HG03108 (cell line): ENCODE data around the gene MGMT.

ENCODE experiments used
- ATAC-seq: cut with Tn5 transposase; IDR thresholded peaks from one replicate; pipeline ENCODE4 v1.9.1; 2021; ENCODE audit warnings: moderate library complexity; ENCODE audit not compliant: unreplicated experiment

MGMT gene

GRCh38 chr10:129768437-129769355, 301.7 kb downstream of the MGMT start:
- ATAC-seq: no peak

- no peak for ATAC-seq
Observed at GRCh38 chr10:129769381-129770116, 302.5 kb downstream of the MGMT start.

DNA sequence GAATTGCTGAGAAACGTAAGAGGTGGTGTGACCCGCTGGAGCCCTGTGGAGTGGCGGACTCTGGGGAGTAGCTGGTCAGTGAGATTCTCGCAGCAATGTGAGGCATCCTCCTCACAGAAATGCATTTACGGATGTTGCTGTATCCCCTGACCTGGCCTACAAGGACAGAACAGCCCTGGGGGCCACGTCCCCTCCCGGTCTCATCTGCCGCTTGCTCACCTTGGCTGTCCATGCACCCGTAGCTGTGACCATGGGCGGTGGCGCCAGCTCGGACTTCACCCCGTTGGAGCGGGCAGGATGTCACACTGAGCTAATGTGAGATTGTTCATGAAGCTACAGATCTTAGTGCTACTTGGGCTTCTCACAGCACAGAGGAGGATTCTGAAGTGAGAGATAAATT, 303.2 kb downstream of the MGMT start:
- no peak for ATAC-seq

DNA sequence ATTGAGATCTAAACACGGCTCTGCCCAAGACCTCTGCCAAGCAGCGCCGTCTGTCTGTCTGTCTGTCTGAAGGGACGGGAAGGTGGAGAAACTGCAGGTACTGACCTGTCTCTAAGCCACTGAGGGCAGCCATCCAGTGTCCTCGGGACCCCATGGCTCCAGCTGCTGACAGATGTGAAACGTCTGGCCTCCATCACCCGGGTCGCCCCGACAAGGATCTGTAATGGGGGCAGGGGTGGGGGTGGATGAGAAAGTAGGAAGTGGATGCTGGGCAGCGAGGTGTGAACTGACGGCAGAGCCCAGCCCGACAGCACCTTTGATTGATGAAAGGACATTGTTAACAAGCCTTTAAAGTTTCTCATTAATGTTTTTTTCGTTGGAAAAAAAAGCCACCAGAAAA, 304.0 kb downstream of the MGMT start:
- no peak for ATAC-seq

DNA sequence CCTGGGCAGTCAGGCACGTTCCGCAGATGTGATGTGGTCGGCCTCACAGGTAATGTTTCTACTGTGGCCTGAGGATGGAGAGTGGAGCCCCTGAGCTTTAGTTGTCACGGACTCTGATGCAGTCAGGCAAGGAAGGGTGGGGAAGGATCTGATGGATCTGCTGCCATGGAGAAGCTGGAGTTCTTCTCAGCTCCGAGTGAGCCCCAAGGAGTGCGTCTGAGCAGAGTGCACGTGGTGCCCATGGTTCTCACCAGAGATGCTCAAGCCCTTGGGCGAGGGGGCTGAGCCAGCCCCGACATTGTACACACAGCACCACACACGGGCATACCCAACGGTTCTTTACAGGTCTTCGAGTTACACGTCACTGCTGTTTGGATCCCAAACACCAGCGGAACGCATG, 304.5 kb downstream of the MGMT start:
- no peak for ATAC-seq

DNA sequence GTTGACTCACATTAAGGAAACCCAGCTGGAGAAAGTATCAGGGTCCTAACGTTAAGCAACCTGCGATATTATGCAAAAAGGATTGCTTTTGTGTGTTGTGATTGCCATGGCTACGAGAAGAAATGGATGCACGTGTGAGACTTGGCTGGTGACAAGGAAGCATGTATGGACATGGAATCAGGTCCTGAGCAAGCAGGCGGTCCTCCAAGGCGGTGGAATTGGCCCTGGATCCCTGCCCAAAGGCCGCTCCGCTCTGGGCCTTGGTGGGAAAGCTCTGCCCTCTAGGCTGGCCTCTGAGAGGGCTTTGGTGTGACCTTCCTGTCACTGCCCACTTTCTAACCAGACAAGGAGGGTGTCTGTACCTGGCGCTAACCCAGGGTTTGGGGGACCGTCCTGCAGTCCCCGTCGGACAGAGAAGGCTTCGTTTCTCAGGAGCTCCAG, 305.0 kb downstream of the MGMT start:
- no peak for ATAC-seq

DNA sequence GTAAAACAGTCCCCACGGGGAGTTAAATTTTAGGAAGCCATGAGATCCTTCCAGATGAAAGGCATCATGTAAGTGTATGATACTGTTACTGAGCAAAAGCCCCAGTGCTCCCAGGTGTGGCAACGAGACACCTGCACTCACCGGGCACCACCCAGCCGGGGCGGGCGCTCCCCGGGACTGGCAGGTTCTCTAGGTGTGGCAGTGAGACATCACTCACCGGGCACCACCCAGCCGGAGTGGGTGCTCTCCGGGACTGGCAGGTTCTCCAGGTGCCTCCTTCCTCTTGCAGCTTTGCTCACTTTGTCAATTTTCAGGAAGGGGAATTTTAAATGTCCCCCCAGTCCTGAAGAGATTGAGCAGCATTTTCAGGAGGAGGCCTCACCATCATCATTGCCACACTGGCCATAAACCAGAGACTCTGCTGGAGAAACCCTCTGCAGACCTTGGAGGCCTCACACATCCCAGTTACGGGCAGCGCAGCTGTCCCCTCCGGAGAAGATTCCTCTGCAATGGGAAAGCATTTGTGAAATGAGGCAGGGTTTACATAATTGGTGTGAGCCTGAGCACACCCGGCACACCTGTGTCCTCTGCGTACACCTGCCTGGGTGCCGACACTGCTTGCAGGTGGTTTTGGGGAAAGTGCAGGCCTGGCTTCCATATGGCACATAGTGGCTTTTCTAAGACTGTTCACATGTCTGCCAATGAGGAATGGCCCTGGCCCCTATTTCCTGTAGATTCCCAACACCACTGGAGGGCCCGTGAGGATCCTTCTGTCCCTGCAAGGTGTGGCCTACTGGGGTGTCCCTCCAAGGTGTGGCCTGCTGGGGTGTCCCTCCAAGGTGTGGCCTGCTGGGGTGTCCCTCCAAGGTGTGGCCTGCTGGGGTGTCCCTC, 305.7 kb downstream of the MGMT start:
- ATAC-seq: no peak

GRCh38 chr10:129773359-129773990, 306.4 kb downstream of the MGMT start:
- no peak for ATAC-seq

GRCh38 chr10:129774082-129774735, 307.2 kb downstream of the MGMT start:
- ATAC-seq: no peak

GRCh38 chr10:129774736-129775401, 307.8 kb downstream of the MGMT start:
- no peak for ATAC-seq

GRCh38 chr10:129775681-129776080, 308.6 kb downstream of the MGMT start:
- ATAC-seq: no peak

GRCh38 chr10:129777687-129778086, 310.6 kb downstream of the MGMT start:
- ATAC-seq: no peak

DNA sequence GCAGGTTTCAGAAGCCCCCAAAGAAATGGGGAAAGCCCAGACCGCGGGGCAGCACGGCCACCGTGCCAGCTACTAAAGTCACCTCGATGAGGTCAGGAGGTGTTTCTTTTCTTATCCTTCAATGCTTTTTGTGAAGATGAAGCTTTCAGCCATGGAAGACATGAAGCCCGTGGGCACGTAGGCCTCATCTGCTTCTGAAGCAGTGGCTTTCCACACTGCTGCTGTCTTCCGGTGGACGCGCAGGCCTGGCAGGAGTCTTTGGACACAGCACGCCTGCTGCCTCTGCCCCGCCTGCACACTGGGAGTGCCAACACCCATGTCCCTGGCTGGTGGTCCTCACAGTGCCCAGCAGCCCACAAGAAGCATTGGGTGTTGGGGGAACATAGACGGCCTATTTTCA, 311.5 kb downstream of the MGMT start:
- no peak for ATAC-seq

GRCh38 chr10:129779126-129780111, 312.4 kb downstream of the MGMT start:
- ATAC-seq: no peak

- ATAC-seq: no peak
Observed at GRCh38 chr10:129780198-129780597, 313.2 kb downstream of the MGMT start.

- ATAC-seq: no peak
Observed at GRCh38 chr10:129780901-129781795, 314.1 kb downstream of the MGMT start.

- ATAC-seq: no peak
Observed at GRCh38 chr10:129784291-129784690, 317.2 kb downstream of the MGMT start.
